ENCODE results near the gene BSG.

- TF ChIP-seq CTCF (IDR thresholded peaks at IDR 0.05; ENCODE audit: poor library complexity) = no peak
- TF ChIP-seq EZH2 (IDR thresholded peaks at IDR 0.05; ENCODE audit: borderline replicate concordance) = no peak
- no peak for TF ChIP-seq EZH2phosphoT487 (IDR thresholded peaks at IDR 0.05; ENCODE audit: low read depth, severe bottlenecking, unreplicated experiment)
Measured at GRCh38 chr19:616062-616700, 43.8 kb downstream of the BSG start.

All from hepatocyte (in vitro differentiated cells).